Cerebellar cortex (tissue), 1 donor: ENCODE results near the gene SNX14.

ENCODE experiments used
- DNase-seq: peaks from one replicate; pipeline ENCODE4 v3.0.0-alpha.2; 2015; ENCODE audit warnings: low spot score

Gene SNX14

DNA sequence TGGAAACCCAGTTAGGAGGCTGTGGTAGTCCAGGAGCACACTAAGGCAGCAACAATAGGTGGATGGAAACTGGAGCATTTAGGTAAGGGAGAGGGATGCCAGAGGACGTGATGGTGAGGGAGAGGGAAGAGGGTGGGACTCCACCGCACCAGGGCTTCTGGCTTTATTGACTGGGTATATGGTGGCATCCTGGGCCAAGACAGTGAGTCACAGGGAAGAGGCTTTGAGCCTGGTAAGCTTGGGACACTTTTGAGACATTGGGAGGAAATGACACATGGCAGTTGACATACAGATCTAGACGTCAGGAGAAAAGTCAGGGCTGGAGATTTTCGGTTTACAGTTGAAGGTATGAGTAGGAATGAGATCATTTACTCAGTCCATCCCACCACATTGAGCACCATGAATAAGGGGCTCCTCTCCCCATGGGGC lies 128.9 kb downstream of the SNX14 start:
- DNase-seq = no peak

GRCh38 chr6:85464260-85464644 lies 129.4 kb downstream of the SNX14 start:
- DNase-seq = no peak

GRCh38 chr6:85463621-85464259 lies 129.9 kb downstream of the SNX14 start:
- DNase-seq = no peak

GRCh38 chr6:85462673-85463072 lies 131.0 kb downstream of the SNX14 start:
- DNase-seq = no peak

DNA sequence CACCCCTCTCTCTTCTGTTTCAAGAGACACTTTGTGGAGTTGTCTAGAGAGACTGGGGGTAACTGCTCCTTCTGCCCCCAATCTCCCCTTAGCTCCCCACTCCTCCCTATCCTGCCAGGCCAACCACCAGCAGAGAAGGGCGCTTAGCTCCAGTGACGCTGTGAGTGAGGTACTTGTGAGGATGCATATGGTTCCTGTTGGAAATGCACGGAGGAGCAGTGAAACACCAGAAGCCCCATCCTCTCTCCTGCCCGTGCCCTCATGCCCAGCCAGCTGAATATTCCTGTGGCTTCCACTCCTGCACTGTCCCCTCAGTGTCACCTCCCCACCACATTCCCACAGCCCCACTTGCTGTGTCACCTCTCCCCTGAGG lies 131.9 kb downstream of the SNX14 start:
- no peak for DNase-seq

DNA sequence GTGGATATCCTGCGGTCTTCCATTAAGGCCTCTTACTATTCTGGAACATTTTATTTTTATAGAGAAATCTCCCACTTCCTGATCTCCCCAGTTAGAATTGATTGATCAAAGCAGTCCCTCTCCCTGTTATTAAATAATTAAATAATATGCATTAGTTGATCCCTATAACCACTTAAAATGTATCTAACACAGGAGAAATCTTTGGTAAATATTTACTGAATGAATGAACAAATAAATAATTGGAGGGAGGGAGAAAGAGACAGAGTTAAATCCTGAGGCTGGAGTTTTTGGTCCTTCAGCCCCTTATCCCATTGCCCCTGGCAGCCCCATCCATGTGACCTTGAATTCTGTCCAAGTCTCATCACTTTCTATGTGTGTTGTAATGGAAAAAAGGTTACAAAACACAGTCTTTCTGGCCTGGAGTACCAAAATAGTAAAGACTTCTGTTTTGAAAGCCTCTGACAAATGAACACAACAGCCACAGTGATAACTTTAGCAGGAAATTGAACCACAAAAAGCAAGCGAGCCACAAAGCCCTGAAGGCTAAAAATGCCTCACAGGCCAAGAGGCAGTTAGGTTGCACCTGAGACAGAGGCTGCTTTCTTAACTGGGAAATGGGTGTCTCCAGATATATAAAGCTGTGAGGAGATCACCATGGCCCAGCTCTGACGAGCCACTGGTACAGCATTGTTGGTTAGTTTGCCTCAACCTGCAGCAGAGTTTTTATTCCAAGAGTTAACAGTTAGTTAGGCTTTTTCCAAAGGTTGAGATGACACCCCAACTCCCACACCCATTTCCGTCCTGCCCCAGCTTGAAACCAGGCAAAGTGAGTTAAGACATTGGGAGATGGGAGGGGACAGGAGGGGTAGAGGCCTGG lies 132.5 kb downstream of the SNX14 start:
- DNase-seq = no peak

DNA sequence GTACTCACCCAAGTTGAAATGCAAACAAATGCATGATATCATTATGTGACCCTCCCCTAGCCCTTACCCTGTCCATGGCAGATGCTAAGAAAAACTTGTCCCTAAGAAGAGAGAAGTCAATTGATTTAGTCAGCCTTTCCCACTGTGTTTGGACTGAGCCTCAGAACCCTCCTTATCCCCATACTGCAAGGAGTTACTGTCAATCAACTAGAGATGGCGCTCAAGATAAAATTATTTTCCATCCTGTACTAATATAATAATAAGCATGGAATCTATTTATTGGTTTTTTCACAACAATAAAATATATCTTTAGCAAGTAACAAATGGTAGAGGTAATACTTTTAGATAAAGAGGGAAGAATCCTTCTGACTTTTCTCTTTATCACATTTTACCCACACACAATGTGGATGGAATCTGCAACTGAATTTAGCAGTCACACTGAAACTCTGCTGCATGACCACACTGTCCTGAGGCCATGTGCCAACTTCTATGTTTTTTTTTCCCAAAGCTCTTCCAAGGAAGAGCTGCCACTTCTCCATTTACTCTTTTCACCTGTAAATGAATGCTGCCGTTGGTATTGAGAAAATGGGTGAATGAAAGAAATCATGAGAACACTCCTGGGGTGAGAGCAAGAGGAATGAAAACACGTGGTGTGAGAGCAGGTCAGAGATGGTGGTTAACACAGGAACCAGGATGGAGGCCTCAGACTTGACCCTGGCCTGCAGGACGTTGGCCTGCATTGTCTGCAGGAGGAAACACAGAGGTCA lies 133.3 kb downstream of the SNX14 start:
- no peak for DNase-seq

DNA sequence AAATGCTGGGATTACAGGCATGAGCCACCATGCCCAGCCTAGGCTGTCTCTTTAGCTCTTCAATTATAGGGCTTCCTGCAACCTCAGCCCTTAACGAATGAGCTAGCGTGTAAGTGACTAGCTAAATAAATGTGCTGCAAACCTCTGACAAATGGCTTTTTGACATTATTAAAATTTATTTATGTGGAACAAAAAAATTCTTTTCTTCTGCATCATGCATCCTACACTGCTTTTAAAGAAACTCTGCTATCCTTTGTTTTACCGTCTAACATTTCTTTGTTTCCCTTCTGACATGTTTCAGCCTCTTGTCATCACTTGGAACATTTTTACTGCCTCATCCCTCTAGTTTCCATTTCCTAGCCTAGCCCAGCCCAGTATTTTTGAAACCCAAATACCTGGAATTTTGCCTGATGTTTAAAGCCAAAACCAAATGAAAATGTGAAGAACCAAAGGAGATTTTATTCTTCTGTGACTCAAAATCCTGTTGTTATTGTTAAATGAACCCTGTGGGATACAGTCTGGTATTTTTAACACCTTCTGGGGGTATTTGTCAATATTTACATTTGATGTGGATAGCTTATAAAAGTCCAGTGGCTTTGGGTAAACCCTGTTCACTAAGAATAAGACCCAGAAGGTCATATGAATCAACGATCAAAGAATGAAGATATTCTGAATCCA lies 134.3 kb downstream of the SNX14 start:
- DNase-seq = no peak

GRCh38 chr6:85458782-85459181 lies 134.9 kb downstream of the SNX14 start:
- no peak for DNase-seq

DNA sequence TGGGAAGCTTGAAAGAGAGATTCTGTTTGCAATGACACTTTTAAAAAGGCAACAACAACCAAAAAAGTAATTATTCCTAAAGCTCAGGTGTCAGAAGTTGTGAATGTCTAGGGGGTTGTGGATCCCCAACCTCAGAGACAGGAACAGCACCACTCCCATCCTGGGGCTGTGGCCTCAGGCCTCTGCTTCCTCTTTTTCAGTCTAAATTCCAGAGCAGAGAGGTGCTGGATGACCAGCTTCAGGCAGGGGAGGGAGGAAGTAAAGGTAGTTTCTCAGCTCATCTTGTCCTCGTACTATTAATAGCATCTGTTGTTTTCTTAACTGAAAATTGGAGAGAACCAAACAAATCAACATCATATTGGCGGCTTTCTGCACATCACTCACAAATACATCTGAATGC lies 135.5 kb downstream of the SNX14 start:
- no peak for DNase-seq

GRCh38 chr6:85456782-85457181 lies 136.9 kb downstream of the SNX14 start:
- no peak for DNase-seq
